ENCODE data around the gene ZNF14.
"Not testable (repeated sequence)": the region's sequence is repeated elsewhere in the genome, so short reads cannot be mapped to it uniquely, and the experiment has no call there.

ZNF14 gene

GRCh38 chr19:19686580-19686979, 46.3 kb downstream of the ZNF14 start:
- no peak for FAIRE-seq

DNA sequence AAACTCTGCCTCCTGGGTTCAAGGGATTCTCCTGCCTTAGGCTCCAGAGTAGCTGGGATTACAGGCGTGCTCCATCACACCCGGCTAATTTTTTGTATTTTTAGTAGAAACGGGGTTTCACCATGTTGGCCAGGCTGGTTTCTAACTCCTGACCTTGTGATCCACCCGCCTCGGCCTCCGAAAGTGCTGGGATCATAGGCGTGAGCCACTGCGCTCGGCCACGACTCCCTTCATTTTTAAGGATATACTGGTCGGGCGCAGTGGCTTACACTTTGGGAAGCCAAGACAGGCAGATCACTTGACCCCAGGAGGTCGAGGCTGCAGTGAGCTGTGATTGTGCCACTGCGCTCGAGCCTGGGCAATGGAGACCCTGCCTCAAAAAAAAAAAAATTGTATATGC, 46.8 kb downstream of the ZNF14 start:
- not testable (repeated sequence) for FAIRE-seq

DNA sequence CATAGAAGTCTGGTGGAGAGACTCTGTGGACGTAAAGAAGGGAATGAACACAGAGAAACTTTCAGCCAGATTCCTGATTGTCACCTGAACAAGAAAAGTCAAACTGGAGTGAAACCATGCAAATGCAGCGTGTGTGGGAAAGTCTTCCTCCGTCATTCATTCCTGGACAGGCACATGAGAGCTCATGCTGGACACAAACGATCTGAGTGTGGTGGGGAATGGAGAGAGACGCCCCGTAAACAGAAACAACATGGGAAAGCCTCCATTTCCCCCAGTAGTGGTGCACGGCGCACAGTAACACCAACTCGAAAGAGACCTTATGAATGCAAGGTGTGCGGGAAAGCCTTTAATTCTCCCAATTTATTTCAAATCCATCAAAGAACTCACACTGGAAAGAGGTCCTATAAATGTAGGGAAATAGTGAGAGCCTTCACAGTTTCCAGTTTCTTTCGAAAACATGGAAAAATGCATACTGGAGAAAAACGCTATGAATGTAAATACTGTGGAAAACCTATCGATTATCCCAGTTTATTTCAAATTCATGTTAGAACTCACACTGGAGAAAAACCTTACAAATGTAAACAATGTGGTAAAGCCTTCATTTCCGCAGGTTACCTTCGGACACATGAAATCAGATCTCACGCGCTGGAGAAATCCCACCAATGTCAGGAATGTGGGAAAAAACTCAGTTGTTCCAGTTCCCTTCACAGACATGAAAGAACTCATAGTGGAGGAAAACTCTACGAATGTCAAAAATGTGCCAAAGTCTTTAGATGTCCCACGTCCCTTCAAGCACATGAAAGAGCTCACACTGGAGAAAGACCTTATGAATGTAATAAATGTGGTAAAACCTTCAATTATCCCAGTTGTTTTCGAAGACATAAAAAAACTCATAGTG, 53.5 kb downstream of the ZNF14 start:
- no peak for FAIRE-seq

DNA sequence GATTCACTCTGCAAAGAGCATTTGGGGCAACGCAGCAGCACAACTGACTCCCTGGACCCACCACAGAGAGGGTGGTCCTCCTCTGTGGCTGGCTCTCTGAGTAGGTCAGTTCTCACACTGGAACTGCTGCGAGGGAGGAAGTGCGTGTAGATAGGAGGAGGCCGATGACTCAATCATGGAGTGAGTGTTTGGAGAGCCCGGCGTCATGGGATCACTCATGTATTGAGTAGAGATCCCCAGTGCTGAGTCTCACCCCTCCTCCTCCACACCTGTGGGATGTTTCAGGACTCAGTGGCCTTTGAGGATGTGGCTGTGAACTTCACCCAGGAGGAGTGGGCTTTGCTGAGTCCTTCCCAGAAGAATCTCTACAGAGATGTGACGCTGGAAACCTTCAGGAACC, 55.3 kb downstream of the ZNF14 start:
- FAIRE-seq: no peak

DNA sequence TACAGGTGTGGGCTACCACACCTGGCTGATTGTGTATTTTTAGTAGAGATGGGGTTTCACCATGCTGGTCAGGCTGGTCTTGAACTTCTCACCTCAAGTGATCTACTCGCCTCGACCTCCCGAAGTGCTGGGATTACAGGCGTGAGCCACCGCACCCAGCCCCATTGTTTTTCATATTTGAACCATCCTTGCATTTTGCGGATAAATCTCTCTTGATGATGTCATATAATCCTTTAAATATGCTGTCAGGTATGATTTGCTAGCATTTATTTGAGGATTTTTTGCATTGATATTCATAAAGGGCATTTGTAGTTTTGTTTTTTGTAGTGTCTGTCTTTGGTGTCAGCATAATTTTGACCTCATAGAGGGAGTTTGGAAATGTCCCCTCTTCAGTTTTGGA, 58.6 kb downstream of the ZNF14 start:
- FAIRE-seq: no peak

DNA sequence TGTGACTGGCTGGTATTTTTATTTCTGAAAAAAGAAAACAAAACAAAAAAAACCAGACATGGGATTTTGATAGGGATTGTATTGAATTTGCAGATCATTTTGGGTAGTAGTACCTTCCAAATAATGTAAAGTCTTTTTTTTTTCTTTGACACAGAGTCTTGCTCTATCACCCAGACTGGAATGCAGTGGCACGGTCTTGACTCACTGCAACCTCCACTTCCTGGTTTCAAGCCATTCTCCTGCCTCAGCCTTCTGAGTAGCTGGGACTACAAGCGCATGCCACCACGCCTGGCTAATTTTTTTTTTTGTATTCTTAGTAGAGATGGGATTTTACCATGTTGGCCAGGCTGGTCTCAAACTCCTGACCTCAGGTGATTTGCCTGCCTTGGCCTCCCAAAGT, 60.1 kb downstream of the ZNF14 start:
- no peak for FAIRE-seq

DNA sequence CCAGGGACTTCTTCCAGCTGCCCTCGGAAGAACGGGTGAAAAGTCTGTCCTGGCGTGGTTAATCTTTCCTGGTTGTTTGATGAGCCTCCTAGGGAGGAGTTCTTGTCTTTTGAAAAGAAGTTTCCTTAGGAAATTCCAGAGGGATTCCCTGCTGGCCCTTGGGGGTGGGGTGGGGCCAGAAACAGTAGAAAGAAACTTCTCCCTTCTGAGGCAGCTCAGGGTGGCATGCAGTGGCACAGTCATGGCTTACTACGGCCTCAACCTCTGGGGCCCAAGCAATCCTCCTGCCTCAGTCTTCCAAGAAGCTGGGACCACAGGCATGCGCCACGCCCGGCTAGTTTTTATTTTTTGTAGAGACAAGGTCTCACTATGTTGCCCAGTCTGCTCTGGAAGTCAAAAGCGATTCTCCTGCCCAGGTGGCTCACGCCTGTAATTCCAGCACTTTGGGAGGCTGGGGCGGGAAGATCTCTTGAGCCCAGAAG, 62.8 kb downstream of the ZNF14 start:
- FAIRE-seq: no peak

DNA sequence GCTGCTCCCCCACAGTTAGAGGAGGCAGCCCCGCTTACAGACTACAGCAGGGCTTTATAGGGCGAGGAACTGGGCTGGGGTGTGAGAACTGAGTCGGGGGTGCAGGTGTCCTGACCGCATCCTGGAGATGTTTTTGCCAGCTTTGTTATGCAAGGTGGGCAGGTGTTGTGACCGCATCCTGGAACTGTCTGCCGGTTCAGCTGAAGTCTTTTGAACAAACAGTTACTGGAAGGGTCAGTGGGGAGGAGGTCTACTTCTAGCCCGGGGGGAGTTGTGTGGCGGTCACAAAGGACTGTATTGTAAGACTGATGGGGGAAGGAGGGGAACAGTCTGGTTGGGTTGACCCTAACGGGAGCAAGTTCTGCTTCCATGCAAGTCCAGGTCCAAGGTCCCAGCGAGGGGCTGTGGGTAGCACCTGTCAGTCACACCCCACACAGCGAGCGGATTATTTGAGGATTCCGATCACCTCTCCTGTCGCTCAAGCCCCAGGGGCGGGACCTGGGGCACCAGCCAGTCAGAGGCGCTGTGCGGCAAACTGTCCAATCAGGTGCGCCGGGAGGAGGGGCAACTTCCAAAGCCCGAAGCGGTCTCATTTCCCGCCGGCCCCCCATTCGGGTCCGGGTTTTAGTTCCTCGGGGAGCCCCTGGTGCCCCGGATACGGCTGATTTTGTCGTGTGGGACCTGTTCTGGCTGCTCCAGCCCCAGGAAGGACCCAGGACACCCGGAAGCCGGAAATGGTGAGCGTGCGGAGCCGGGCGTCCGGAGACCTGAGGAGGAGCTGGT, 64.5 kb downstream of the ZNF14 start, which contains the start of gene ZNF101:
Gene ZNF101, plus strand, starts transcription at position 610 of the 783 bp plus-strand sequence. Its CDS starts 125 bp downstream, at position 735.
- peak; percentile 63 for FAIRE-seq

DNA sequence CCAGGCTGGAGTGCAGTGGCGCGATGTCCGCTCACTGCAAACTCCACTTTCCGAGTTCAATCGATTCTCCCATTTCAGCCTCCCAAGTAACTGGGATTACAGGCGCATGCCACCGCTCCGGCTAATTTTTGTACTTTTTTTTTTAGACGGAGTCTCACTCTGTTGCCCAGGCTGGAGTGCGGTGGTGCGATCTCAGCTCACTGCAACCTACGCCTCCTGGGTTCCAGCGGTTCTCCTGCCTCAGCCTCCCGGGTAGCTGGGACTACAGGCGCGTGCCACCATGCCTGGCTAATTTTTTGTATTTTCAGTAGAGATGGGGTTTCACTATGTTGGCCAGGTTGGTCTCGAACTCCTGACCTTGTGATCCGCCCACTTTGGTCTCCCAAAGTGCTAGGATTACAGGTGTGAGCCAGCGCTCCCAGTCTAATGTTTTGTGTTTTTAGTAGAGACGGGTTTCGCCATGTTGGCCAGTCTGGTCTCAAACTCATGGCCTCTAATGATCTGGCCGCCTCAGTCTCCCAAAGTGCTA, 67.4 kb downstream of the ZNF14 start:
- FAIRE-seq: not testable (repeated sequence)

DNA sequence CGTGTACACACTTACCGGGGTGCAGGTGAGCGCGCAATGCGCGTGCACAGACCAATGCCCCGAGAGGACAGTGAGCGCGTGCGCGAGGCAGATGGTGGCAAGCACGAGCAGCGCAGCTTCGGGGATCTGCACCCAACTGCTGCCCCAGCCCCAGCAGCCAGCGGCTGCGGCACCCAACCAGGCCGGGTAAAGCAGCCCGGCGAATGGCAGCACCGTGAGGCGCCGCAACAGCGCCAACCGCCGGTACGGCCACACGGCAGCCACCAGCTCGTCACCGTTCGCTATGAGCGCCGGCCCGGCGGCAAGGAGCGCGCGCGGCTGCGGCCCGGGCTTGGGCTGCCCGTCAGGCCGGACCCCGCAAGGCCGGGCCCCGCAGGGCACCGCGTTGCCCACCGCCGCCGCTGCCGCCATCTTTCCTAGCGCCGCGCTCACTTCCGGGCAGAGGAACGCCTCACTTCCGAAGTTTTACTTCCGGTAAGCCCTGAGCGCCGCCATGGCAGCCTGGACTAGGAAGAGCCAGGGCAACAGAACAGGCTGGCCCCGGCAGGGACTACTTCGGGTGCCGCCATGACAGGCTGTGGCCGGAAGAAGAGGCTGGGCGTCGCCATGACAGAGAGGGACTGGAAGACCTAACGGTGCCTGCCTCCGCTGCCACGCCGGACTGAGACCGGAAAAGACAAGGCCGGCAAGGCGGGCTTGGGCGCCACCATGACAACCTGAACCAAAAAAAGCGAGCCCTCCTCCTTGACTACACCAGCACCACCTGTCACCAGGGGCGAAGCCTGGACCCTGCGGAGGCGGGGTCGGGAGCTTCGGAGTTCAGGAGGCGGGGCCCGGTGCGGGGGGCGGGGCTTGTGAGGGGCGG, 69.4 kb downstream of the ZNF14 start, which contains the start of gene ATP13A1:
Gene ATP13A1, minus strand, starts transcription at position 421 of the 865 bp plus-strand sequence. Its CDS starts 10 bp downstream, at position 411.
- FAIRE-seq: peak; percentile 82

DNA sequence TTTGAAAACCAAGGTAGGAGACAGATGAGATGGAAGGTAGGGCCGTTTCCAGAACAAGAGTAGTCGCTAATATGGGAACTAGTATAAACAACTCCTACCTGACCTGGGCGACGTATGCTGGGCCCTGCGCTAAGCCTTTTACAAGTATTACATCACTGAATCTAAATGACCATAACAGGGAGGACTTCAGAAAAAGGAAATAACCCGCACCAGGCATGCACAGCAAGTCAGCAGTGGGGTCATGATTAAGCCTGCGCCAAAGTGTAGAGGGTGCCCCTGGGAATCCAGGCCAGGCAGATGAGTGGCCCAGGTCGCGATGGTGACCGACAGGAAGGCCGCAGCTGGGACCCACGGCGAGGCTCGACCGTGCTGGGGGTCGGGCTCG, 70.0 kb downstream of the ZNF14 start:
- no peak for FAIRE-seq

GRCh38 chr19:19662344-19662743, 70.6 kb downstream of the ZNF14 start:
- FAIRE-seq: no peak

DNA sequence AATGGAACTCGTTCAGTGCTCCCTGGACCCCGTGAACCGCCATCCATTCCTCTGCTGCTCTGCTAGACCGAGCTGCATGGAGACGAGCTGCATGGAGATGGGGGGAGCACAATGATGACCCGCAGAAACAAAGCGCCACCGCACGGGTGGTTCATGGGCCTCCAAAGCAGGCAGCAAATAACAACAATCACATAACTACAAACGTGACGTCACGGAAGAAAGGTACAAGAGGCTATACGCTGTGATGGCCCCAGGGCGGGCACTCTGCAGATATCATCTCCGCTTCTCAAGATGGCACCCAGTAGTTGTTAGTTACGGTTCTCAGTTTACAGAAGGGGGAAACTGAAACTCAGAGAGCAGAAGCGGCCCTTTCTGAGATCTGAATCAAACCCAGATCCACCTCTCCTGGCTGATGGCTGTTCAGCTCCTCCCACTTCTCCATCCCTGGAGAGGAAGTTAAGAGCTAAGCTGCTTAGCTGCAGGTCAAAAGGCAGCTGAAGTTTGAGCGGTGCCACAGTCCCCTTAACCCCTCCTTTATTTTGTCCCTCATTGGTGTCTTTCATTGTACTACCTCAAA, 71.1 kb downstream of the ZNF14 start:
- FAIRE-seq: no peak

GRCh38 chr19:19661141-19661674, 71.7 kb downstream of the ZNF14 start:
- no peak for FAIRE-seq

Data from endometrium (tissue), 2 donors.